ENCODE results near the gene MID2. TPM values are rescaled to one million over a fixed set of nuclear protein-coding genes. Genes with fewer than 3 reads are reported as not detected.
"Not testable (repeated sequence)": the region's sequence is repeated elsewhere in the genome, so short reads cannot be mapped to it uniquely, and the experiment has no call there.

MID2 gene
- 10.0 TPM for total RNA-seq

GRCh38 chrX:107825698-107826237, at the start of gene MID2:
MID2 (plus strand) TSS chrX:107825866; CDS start chrX:107826427, 561 bp downstream.
- DNase-seq = peak; percentile 16

GRCh38 chrX:107776649-107777535, 48.8 kb upstream of the MID2 start:
- peak; percentile 41 for DNase-seq

- DNase-seq = no peak
Measured at GRCh38 chrX:107777536-107777832, 48.2 kb upstream of the MID2 start, which contains the start of gene NCBP2L. NCBP2L (plus strand) TSS chrX:107777733; CDS start chrX:107794221, 16,488 bp downstream.

- no peak for DNase-seq
Measured at GRCh38 chrX:107780525-107780924, 45.1 kb upstream of the MID2 start.

GRCh38 chrX:107787827-107788226, 37.8 kb upstream of the MID2 start:
- no peak for DNase-seq

GRCh38 chrX:107804427-107804826, 21.2 kb upstream of the MID2 start:
- DNase-seq = no peak

GRCh38 chrX:107805179-107805578, 20.5 kb upstream of the MID2 start:
- DNase-seq = no peak

GRCh38 chrX:107810053-107810452, 15.6 kb upstream of the MID2 start:
- not testable (repeated sequence) for DNase-seq

GRCh38 chrX:107818900-107819521, 6.7 kb upstream of the MID2 start:
- no peak for DNase-seq

- DNase-seq = no peak
Measured at GRCh38 chrX:107823042-107823441, 2.6 kb upstream of the MID2 start.

- DNase-seq = no peak
Measured at GRCh38 chrX:107823456-107823855, 2.2 kb upstream of the MID2 start.

- DNase-seq = peak; percentile 9
Measured at GRCh38 chrX:107826238-107827029, 768 bp downstream of the MID2 start.

- no peak for DNase-seq
Measured at GRCh38 chrX:107827030-107827831, 1.6 kb downstream of the MID2 start.

- DNase-seq = no peak
Measured at GRCh38 chrX:107827852-107828251, 2.2 kb downstream of the MID2 start.

GRCh38 chrX:107829878-107830277, 4.2 kb downstream of the MID2 start:
- no peak for DNase-seq

- DNase-seq = no peak
Measured at GRCh38 chrX:107831071-107831730, 5.5 kb downstream of the MID2 start.

- no peak for DNase-seq
Measured at GRCh38 chrX:107834275-107835201, 8.9 kb downstream of the MID2 start.

GRCh38 chrX:107836958-107837357, 11.3 kb downstream of the MID2 start:
- no peak for DNase-seq

- no peak for DNase-seq
Measured at GRCh38 chrX:107840971-107841370, 15.3 kb downstream of the MID2 start.
